ENCODE results near the gene STUB1. TPM values are rescaled to one million over a fixed set of nuclear protein-coding genes. Genes with fewer than 3 reads are reported as not detected.

The STUB1 gene
- total and polyA plus RNA-seq, 2 donors (not counting 1 experiment from before 2014, with no cell fraction given): 94.3 to 116 TPM

DNA sequence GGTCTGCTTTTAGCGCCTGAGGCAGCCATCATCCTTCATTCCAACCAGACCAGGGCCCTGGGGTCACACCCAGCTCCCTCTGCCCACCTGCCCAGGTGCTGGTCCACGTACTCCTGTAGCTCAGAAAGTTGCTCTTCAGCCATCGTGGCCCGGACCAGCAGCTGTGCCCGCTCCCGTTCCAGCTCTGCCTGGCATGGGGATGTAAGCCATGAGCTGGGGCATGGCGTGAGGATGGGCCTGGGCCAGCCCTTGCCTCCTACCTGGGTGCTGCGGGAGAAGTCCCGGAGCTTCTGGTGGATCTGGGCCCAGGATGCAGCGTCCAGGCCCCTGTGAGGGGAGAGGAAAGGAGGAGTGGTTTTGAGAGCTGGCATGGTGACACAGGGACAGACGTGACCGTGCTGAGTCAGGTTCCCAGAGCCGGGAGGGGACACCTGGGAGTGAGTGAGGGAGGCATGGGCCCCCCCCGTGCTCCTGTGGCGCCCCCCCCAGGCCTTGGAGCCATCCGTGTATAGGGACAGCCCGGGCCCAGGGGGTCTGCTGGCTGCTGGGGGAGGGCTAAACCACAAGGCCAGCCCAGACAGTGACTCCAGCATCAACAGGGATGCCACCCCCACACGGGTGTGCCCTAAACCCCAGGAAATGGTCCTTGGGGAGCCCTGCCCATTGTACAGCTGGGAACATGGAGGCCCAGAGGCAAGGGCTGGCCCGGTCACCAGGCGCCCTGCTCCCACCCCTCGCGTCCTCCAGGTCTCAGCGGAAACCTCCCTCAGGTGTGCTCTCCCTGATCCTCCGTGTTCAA, 42.8 kb downstream of the STUB1 start:
- H4K20me1 ChIP-seq (ENCODE audit: control insufficient read depth, insufficient read depth, low read length, poor library complexity, severe bottlenecking): peaks cover 16% of the 10 kb centered on the region
- Mint-ChIP-seq H3K9me3 (ENCODE audit: insufficient read depth) (no peaks in the 10 kb centered on the region), H3K4me3 (peak overlapping the region; percentile 44), H3K27ac (peak overlapping the region; percentile 41), H3K27me3 (no peaks in the 10 kb centered on the region), H3K4me1 (peaks cover 26% of the 10 kb centered on the region)
- no peak overlapping the region for H3K4me3 ChIP-seq (ENCODE audit: control extremely low read depth in 1 of 5, extremely low read depth in 1 of 5, insufficient read depth in 1 of 5, low read depth in 2 of 5, low read length in 4 of 5)
- no peaks in the 10 kb centered on the region for H3K36me3 ChIP-seq (replicated peaks in 1 of 2; ENCODE audit: control extremely low read depth in 1 of 2, control insufficient read depth in 1 of 2, extremely low read depth in 1 of 2, insufficient read depth in 2 of 2, low read length in 1 of 2)
- ATAC-seq (ENCODE audit: low read depth) (no peak), DNase-seq (no peak)
- H3K27me3 ChIP-seq (replicated peaks in 1 of 4; ENCODE audit: control extremely low read depth in 1 of 4, control insufficient read depth in 3 of 4, insufficient read depth in 4 of 4, low read length in 3 of 4): no peaks in the 10 kb centered on the region
- H3K9ac ChIP-seq (ENCODE audit: low read length): no peak overlapping the region
- peaks cover 22 to 47% of the 10 kb centered on the region in 2 donors for H3K4me1 ChIP-seq (ENCODE audit: control insufficient read depth in 2 of 2, insufficient read depth in 2 of 2, low read length in 2 of 2)
- WGBS (ENCODE audit: insufficient coverage): 89% methylated on average over 18 of the region's 24 CpGs
- intact Hi-C loops (cut with micrococcal nuclease): loop anchor here (5.0 kb wide), 1 partner anchor 41 kb away; the partner anchor contains the start of genes JMJD8 and STUB1
- no peak overlapping the region for H3K4me2 ChIP-seq (replicated peaks; ENCODE audit: low read depth, low read length, poor library complexity, severe bottlenecking)
- TF ChIP-seq, protein P1, sequence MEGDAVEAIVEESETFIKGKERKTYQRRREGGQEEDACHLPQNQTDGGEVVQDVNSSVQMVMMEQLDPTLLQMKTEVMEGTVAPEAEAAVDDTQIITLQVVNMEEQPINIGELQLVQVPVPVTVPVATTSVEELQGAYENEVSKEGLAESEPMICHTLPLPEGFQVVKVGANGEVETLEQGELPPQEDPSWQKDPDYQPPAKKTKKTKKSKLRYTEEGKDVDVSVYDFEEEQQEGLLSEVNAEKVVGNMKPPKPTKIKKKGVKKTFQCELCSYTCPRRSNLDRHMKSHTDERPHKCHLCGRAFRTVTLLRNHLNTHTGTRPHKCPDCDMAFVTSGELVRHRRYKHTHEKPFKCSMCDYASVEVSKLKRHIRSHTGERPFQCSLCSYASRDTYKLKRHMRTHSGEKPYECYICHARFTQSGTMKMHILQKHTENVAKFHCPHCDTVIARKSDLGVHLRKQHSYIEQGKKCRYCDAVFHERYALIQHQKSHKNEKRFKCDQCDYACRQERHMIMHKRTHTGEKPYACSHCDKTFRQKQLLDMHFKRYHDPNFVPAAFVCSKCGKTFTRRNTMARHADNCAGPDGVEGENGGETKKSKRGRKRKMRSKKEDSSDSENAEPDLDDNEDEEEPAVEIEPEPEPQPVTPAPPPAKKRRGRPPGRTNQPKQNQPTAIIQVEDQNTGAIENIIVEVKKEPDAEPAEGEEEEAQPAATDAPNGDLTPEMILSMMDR (IDR thresholded peaks at IDR 0.05): no peak
- no peak for TF ChIP-seq EZH2 (IDR thresholded peaks at IDR 0.05; ENCODE audit: borderline replicate concordance, insufficient read depth, low read depth, low read length, poor library complexity, severe bottlenecking)
- no peaks in the 10 kb centered on the region for H3K79me2 ChIP-seq (ENCODE audit: control insufficient read depth, insufficient read depth, low read length)
- H3K9me3 ChIP-seq (ENCODE audit: control extremely low read depth in 1 of 3, control insufficient read depth in 2 of 3, insufficient read depth in 1 of 3, low read length in 2 of 3): peaks cover 0 to 3% (median 0%) of the 10 kb centered on the region in 3 donors
- H2AFZ ChIP-seq (ENCODE audit: insufficient read depth, low read depth, low read length, poor library complexity, severe bottlenecking): no peak overlapping the region
- peak overlapping the region in 1 of 2 donors; percentile 9 for H3K27ac ChIP-seq (ENCODE audit: low read length in 2 of 2)
- ChIA-PET CTCF (interaction anchor here (0.9 to 3.8 kb wide), 6 partner anchors 9 to 689 kb away, joined by 3 to 26 read pairs (median 3); partner anchors contain the start of gene CIAO3), POLR2A (no interaction called here)

- 16% methylated on average over 8 of the region's 9 CpGs for WGBS (ENCODE audit: insufficient coverage)
- Mint-ChIP-seq H3K27me3 (no peaks in the 10 kb centered on the region), H3K4me3 (no peak overlapping the region), H3K27ac (no peak overlapping the region), H3K9me3 (ENCODE audit: insufficient read depth) (no peaks in the 10 kb centered on the region), H3K4me1 (peaks cover 28% of the 10 kb centered on the region)
- CTCF ChIA-PET: interaction anchor here (1.4 kb wide), 1 partner anchor 14 kb away, joined by 3 read pairs; no protein-coding TSS in a partner anchor
- Histone ChIP-seq H4K20me1 (ENCODE audit: control insufficient read depth, insufficient read depth, low read length, poor library complexity, severe bottlenecking) (peaks cover 16% of the 10 kb centered on the region), H3K9me3 (ENCODE audit: control extremely low read depth in 1 of 3, control insufficient read depth in 2 of 3, insufficient read depth in 1 of 3, low read length in 2 of 3) (peaks cover 0 to 3% (median 0%) of the 10 kb centered on the region in 3 donors), H3K27me3 (replicated peaks in 1 of 4; ENCODE audit: control extremely low read depth in 1 of 4, control insufficient read depth in 3 of 4, insufficient read depth in 4 of 4, low read length in 3 of 4) (no peaks in the 10 kb centered on the region), H3K27ac (ENCODE audit: low read length in 2 of 2) (no peak overlapping the region), H3K4me1 (ENCODE audit: control insufficient read depth in 2 of 2, insufficient read depth in 2 of 2, low read length in 2 of 2) (peaks cover 25 to 51% of the 10 kb centered on the region in 2 donors), H3K4me3 (ENCODE audit: control extremely low read depth in 1 of 5, extremely low read depth in 1 of 5, insufficient read depth in 1 of 5, low read depth in 2 of 5, low read length in 4 of 5) (no peak overlapping the region), H3K36me3 (replicated peaks in 1 of 2; ENCODE audit: control extremely low read depth in 1 of 2, control insufficient read depth in 1 of 2, extremely low read depth in 1 of 2, insufficient read depth in 2 of 2, low read length in 1 of 2) (no peaks in the 10 kb centered on the region), H3K9ac (ENCODE audit: low read length) (no peak overlapping the region), H2AFZ (ENCODE audit: insufficient read depth, low read depth, low read length, poor library complexity, severe bottlenecking) (no peak overlapping the region), H3K79me2 (ENCODE audit: control insufficient read depth, insufficient read depth, low read length) (no peaks in the 10 kb centered on the region), H3K4me2 (replicated peaks; ENCODE audit: low read depth, low read length, poor library complexity, severe bottlenecking) (no peak overlapping the region)
- ATAC-seq (ENCODE audit: low read depth) (no peak), DNase-seq (no peak)
- no peak for TF ChIP-seq EZH2 (IDR thresholded peaks at IDR 0.05; ENCODE audit: borderline replicate concordance, insufficient read depth, low read depth, low read length, poor library complexity, severe bottlenecking)
- TF ChIP-seq, protein P1 (IDR thresholded peaks at IDR 0.05): no peak
- intact Hi-C loops (cut with micrococcal nuclease): loop anchor here (5.0 kb wide), 1 partner anchor 41 kb away; the partner anchor contains the start of genes JMJD8 and STUB1
- POLR2A ChIA-PET: interaction anchor here (1.4 kb wide), 1 partner anchor 14 kb away, joined by 3 read pairs; no protein-coding TSS in a partner anchor
Observed at GRCh38 chr16:723695-724094, 43.5 kb downstream of the STUB1 start.

All from B cell (primary cell).